GM10248 (cell line): ENCODE measurements around the gene RDH16.

Experiments
- CTCF ChIA-PET: fragments of 300-600 bp; sonication (Branson Sonifier 250); formaldehyde crosslinking; extraction: SDS; loops from one replicate; lab custom pipeline; 2021; ENCODE audit warnings: antibody characterized with exemption; lab: Yijun Ruan, JAX
- POLR2A ChIA-PET: fragments of 350-650 bp; sonication (Branson Sonifier 250); formaldehyde crosslinking; extraction: SDS; loops from one replicate; lab custom pipeline; 2020; ENCODE audit warnings: antibody characterized with exemption; lab: Yijun Ruan, JAX
- DNase-seq: peaks from one replicate; pipeline ENCODE4 v3.0.0; 2012; ENCODE audit errors: extremely low spot score
- TF ChIP-seq, protein P1 (sequence below): IDR thresholded peaks from 2 replicates; pipeline ENCODE4 v1.5.1; 2012; ENCODE audit warnings: mild to moderate bottlenecking, low read depth; ENCODE audit errors: extremely low read depth, missing control alignments, control extremely low read depth

Gene RDH16

DNA sequence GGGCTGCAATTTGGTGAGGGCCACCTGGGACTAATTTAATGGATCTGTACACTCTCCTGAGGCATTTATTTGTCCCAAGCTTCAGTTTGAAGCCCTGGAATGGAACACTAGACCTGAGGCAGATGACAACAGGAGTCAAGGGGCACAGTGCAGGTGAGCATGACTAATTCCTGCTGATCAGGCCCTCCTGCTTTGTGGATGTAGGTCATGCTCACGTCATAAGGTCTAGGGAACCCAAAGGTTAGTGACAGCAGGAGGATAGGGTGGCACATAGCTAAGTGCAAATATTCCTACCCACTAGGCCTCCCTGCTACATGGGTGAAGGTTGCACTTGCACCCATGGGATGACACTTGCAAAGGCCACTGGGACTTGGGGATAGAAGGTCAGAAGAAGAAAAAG lies 54.0 kb downstream of the RDH16 start:
- TF ChIP-seq, protein P1, sequence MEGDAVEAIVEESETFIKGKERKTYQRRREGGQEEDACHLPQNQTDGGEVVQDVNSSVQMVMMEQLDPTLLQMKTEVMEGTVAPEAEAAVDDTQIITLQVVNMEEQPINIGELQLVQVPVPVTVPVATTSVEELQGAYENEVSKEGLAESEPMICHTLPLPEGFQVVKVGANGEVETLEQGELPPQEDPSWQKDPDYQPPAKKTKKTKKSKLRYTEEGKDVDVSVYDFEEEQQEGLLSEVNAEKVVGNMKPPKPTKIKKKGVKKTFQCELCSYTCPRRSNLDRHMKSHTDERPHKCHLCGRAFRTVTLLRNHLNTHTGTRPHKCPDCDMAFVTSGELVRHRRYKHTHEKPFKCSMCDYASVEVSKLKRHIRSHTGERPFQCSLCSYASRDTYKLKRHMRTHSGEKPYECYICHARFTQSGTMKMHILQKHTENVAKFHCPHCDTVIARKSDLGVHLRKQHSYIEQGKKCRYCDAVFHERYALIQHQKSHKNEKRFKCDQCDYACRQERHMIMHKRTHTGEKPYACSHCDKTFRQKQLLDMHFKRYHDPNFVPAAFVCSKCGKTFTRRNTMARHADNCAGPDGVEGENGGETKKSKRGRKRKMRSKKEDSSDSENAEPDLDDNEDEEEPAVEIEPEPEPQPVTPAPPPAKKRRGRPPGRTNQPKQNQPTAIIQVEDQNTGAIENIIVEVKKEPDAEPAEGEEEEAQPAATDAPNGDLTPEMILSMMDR = no peak
- no peak for DNase-seq
- POLR2A ChIA-PET = no interaction called here
- CTCF ChIA-PET = no interaction called here
